ENCODE measurements around the gene IER3.

DNA sequence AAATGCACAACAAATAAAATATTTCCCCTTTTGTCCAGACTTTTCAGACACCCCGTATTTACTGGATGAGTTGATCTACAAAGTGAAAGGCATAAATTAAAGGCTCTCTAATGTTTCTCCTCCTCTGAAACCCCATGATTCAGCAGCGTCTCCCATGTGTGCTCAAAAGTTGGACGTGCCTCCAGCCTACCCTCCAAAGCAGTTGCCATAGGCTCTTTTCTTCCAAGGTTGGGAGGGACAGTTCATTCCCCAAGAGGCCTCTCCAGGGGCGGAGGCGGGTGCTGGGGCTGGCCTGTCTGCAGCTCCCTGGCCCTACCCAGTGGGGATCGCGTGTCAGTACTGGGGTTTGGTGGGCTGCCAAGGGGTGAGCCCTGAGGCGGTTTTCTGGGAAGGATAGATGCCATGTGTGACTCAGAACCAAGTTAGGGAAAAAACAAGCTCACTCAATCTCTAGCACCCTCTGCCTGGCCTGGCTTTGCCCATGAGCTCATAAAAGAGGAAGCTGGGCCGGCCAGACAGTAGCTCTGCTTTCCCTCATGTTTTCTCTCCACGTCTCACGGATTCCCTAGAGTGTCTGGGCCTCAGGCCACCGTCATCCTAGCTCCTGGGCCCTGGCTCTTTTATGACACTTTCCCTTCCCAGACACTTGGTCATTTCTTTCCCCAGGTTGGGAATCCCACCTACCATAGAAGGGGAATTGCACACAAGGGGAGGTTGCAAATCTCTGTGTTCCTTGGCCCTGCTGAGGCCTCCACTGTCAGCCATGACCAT is 8.0 kb upstream of the IER3 start:
- TF ChIP-seq GABPA (IDR thresholded peaks at IDR 0.05; ENCODE audit: low read depth) = no peak
- TF ChIP-seq, protein P1, sequence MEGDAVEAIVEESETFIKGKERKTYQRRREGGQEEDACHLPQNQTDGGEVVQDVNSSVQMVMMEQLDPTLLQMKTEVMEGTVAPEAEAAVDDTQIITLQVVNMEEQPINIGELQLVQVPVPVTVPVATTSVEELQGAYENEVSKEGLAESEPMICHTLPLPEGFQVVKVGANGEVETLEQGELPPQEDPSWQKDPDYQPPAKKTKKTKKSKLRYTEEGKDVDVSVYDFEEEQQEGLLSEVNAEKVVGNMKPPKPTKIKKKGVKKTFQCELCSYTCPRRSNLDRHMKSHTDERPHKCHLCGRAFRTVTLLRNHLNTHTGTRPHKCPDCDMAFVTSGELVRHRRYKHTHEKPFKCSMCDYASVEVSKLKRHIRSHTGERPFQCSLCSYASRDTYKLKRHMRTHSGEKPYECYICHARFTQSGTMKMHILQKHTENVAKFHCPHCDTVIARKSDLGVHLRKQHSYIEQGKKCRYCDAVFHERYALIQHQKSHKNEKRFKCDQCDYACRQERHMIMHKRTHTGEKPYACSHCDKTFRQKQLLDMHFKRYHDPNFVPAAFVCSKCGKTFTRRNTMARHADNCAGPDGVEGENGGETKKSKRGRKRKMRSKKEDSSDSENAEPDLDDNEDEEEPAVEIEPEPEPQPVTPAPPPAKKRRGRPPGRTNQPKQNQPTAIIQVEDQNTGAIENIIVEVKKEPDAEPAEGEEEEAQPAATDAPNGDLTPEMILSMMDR (IDR thresholded peaks at IDR 0.05; ENCODE audit: insufficient read depth, low read length) = no peak
- no peak for TF ChIP-seq POLR2AphosphoS5 (IDR thresholded peaks at IDR 0.05; ENCODE audit: low read depth)

All from HL-60 (cell line).